Ovary (tissue), 9 donors: ENCODE measurements around the gene AKNA. TPM values are rescaled to one million over a fixed set of nuclear protein-coding genes. Genes with fewer than 3 reads are reported as not detected.

Experiments
- DNase-seq, 5 donors: peaks; one replicate each; pipeline ENCODE4 v3.0.0-alpha.2; 2019 to 2020
- H3K27ac ChIP-seq, 2 donors: fragments of 200-600 bp; one replicate each; pipeline versions ENCODE4 v1.5.1 to v1.8.0; 2019 to 2022
- H3K27me3 ChIP-seq: fragments of 200-600 bp; one replicate; pipeline ENCODE4 v1.8.0; 2022
- H3K36me3 ChIP-seq: fragments of 200-600 bp; sonication (generic); one replicate; pipeline ENCODE4 v1.5.1; 2019
- H3K4me1 ChIP-seq: one replicate; pipeline ENCODE4 v1.8.1; 2013; ENCODE audit warnings: mild to moderate bottlenecking, moderate library complexity; ENCODE audit not compliant: insufficient read depth
- H3K4me3 ChIP-seq: fragments of 200-600 bp; sonication (generic); one replicate; pipeline ENCODE4 v1.5.1; 2017
- H3K9me3 ChIP-seq, 2 donors: fragments of 200-600 bp in 1 of 2; sonication (generic) in 1 of 2; one replicate each; pipeline versions ENCODE4 v1.5.1 to v1.8.1; 2013 to 2019; ENCODE audit warnings: mild to moderate bottlenecking in 1 of 2, moderate library complexity in 1 of 2
- EP300 ChIP-seq: sonication (generic); formaldehyde crosslinking; IDR thresholded peaks from one replicate; pipeline ENCODE4 v1.6.1; 2017; ENCODE audit warnings: antibody characterized with exemption
- POLR2A ChIP-seq: fragments of 450-650 bp; IDR thresholded peaks from one replicate; pipeline ENCODE4 v1.6.1; 2017; ENCODE audit warnings: antibody characterized with exemption, mild to moderate bottlenecking, moderate library complexity
- WGBS, 3 donors: extraction: QIAGEN DNeasy Blood & Tissue Kit in 1 of 3; methylation state at CpG; one replicate each; pipeline versions ENCODE4 v1.1.5 to v1.1.7; 2013 to 2017; 5-methylcytosine and 5-hydroxymethylcytosine counted together
- intact Hi-C, 4 donors: fragments of 100-400 bp; cut with DNase I; formaldehyde crosslinking; loops; one replicate each; pipeline versions ENCODE4 v1.11.0 to v1.15.1; 2022 to 2023
- polyA plus RNA-seq, 2 donors: library from polyadenylated mRNA; stranded (reverse); fragments of 200-250 nt in 1 of 2; fragments of 350-450 nt in 1 of 2; fragmentation: Illumina TruSeq in 1 of 2; extraction: RNeasy Lipid Tissue Mini Kit (QIAGEN cat#74804) in 1 of 2; gene quantifications; one replicate each; pipeline ENCODE4 v1.2.3, GENCODE V29; 2013 to 2014
- total RNA-seq, 7 donors: library from RNA; depleted of rRNA in 2 of 7; stranded (reverse); fragments of >200 nt in 2 of 7; fragmentation: NEBNext Ultra II Directional in 3 of 7; extraction: Animal tissue kit (Norgen Biotek cat#: 25700) in 3 of 7; gene quantifications; one replicate each; pipeline versions ENCODE4 v1.1.0 to v1.2.4, GENCODE V29; 2016 to 2023
- TF ChIP-seq, protein P1 (sequence below), 3 donors: fragments of 450-650 bp in 2 of 3; fragments of 200-600 bp in 1 of 3; IDR thresholded peaks; one replicate each; pipeline versions ENCODE4 v1.5.1 to v1.8.0; 2016 to 2022; ENCODE audit warnings: antibody characterized with exemption in 3 of 3, mild to moderate bottlenecking in 1 of 3
- donor health status: DM: no; HTN: no; CAD: no; lungs with moderate emphysema.
- donor health status: DM: no; HTN: no; CAD: no.
- donor health status: Bipolar disorder and iron deficiency.
- donor health status: DM: yes; HTN: yes; CAD: no.
- donor health status: DM: no; HTN: no; CAD: no.
- donor health status: DM: yes; HTN: yes; CAD: no.

Gene AKNA
- total and polyA plus RNA-seq, 9 donors, result 12.9 to 123 (median 36.4) TPM

DNA sequence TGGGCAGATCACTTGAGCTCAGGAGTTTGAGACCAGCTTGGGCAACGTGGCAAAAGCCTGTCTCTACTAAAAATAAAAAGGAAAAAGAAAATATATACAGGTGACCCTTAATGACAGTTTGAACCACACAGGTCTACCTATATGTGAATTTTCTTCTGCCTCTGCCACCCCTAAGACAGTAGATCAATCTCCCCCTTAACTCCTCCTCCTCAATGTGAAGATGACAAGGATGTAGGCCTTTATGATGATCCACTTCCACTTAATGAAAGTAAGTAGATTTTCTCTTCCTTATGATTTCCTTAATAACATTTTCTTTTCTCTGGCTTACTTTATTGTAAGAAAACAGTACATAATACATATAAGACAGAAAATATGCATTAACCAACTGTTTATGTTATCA is 3.4 kb downstream of the AKNA start:
- no peaks in the 10 kb centered on the region for H3K9me3 ChIP-seq
- no peak for DNase-seq
- WGBS, 3 donors, result 36 to 54% (median 51%) methylated on average over 1 of the region's 1 CpG
- H3K27me3 ChIP-seq, result no peaks in the 10 kb centered on the region
- no peaks in the 10 kb centered on the region for H3K36me3 ChIP-seq
- H3K4me1 ChIP-seq, result peaks cover 25% of the 10 kb centered on the region
- H3K4me3 ChIP-seq, result no peak overlapping the region
- TF ChIP-seq, protein P1, sequence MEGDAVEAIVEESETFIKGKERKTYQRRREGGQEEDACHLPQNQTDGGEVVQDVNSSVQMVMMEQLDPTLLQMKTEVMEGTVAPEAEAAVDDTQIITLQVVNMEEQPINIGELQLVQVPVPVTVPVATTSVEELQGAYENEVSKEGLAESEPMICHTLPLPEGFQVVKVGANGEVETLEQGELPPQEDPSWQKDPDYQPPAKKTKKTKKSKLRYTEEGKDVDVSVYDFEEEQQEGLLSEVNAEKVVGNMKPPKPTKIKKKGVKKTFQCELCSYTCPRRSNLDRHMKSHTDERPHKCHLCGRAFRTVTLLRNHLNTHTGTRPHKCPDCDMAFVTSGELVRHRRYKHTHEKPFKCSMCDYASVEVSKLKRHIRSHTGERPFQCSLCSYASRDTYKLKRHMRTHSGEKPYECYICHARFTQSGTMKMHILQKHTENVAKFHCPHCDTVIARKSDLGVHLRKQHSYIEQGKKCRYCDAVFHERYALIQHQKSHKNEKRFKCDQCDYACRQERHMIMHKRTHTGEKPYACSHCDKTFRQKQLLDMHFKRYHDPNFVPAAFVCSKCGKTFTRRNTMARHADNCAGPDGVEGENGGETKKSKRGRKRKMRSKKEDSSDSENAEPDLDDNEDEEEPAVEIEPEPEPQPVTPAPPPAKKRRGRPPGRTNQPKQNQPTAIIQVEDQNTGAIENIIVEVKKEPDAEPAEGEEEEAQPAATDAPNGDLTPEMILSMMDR (IDR thresholded peaks at IDR 0.05), result no peak
- TF ChIP-seq POLR2A, result no peak
- TF ChIP-seq EP300, result no peak
- H3K27ac ChIP-seq, result peak overlapping the region in 1 of 2 donors; percentile 88
- intact Hi-C loops, result loop anchor here in 1 of 4 donors (10.0 kb wide), 1 partner anchor 150 kb away; no protein-coding TSS in a partner anchor

DNA sequence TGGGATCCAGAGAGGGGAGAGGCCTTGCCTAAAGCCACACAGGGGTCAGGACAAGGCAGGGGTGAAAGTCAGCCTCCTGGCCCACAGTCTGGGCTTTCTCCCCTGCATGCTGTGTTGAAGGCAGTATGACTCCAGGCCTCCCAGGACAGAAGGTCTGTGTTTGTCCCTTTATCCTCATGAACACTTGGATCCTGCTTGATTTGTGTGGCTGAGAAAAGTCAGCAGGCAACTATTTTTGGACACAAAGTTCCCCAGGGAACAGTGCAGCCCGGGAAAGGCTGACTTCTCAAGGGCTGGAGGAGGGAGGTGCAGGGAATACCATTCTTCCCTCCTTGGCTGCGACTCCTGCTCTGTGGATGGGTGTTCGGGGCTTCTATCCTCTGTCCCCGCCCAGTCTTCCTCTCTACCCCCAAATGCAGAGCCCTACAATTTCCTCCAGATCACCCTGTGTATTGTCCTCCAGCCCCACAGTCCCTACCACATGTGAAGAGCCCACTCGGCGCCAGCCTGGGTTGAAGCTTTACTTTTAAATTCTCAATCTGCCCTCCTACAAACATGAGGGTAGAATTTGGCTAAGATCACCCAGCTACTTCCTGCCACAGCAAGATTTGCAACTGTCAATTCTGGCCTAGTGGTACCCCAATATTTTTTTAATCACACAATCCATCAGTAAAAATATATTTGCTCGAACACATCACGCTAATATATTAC is 4.1 kb downstream of the AKNA start:
- H3K36me3 ChIP-seq, result no peaks in the 10 kb centered on the region
- TF ChIP-seq, protein P1 (IDR thresholded peaks at IDR 0.05), result no peak
- no peak for TF ChIP-seq EP300
- TF ChIP-seq POLR2A, result no peak
- H3K4me1 ChIP-seq, result peaks cover 20% of the 10 kb centered on the region
- WGBS, 3 donors, result 43 to 46% (median 43%) methylated on average over 8 of the region's 8 CpGs
- H3K9me3 ChIP-seq, result no peaks in the 10 kb centered on the region
- peak in 3 of 5 donors; percentile 31 to 59 (median 53) for DNase-seq
- no peaks in the 10 kb centered on the region for H3K27me3 ChIP-seq
- intact Hi-C loops, result loop anchor here in 1 of 4 donors (10.0 kb wide), 1 partner anchor 149 kb away; no protein-coding TSS in a partner anchor
- peak overlapping the region; percentile 16 to 53 for H3K27ac ChIP-seq
- no peak overlapping the region for H3K4me3 ChIP-seq

DNA sequence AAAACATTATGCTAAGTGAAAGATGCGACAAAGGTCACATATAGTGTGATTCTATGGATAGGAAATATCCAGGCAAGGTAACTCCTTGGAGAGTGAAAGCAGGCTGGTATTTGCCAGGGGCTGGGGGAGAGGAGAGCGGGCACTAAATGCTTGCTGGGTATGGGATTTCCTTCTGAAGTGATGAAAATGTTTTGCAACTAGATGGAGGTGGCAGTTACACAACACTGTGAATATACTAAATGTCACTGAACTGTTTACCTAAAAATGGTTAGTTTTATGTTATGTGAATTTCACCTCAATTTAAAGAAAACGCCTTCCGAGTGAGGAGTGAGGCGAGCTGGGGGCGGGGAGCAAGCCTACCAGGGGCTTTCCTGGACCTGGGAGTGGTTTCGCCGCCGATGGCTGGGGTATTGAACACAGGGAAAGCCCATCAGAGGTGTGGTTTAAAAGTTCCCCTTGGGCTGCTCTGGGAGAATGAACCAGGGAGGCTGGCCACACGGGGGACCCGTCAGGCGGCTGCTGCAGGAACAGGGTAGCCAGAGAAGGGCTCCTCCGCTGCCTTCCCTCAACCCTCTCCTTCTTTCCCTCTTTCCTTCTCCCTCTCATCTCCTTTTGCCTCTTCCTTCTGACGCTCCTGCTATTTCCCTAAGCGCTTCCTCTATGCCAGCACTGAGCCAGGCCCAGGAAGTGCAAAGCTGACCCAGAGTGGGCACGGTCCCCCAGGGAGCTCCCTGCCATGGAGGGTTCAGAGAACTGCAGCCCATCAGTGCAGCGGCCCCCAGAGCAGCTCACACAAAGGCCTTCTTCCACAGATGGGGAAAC is 4.9 kb downstream of the AKNA start:
- no peak overlapping the region for H3K4me3 ChIP-seq
- peak in 3 of 5 donors; percentile 33 to 52 (median 36) for DNase-seq
- no peaks in the 10 kb centered on the region for H3K36me3 ChIP-seq
- H3K27ac ChIP-seq, result peak overlapping the region; percentile 16 to 53
- 56 to 61% (median 59%) methylated on average over 17 of the region's 17 CpGs for WGBS, 3 donors
- intact Hi-C loops, result loop anchor here in 1 of 4 donors (10.0 kb wide), 1 partner anchor 148 kb away; no protein-coding TSS in a partner anchor
- H3K4me1 ChIP-seq, result peaks cover 14% of the 10 kb centered on the region
- H3K9me3 ChIP-seq, result no peaks in the 10 kb centered on the region
- TF ChIP-seq EP300, result no peak
- TF ChIP-seq, protein P1 (IDR thresholded peaks at IDR 0.05), result no peak
- no peak for TF ChIP-seq POLR2A
- H3K27me3 ChIP-seq, result no peaks in the 10 kb centered on the region

DNA sequence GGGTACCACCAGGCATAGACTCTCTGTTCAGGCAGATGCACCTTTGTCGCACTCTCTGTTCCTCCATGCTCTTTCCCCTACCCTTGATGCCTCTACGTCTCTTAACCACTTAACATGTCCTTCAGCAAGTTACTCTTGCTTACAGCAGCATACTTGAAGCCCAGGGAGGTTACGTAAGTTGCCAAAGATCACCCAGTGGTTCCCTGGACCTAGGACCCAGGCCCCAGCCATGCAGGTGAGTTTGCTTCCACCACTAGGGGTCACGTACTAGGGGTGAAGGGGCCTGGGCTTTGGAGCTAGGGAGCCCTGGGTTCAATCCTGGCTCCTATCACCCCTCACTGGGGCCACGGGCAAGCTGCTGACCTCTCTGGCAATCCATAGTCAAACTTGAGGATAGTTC is 8.9 kb downstream of the AKNA start:
- peaks cover 6% of the 10 kb centered on the region for H3K4me1 ChIP-seq
- no peak for DNase-seq
- H3K9me3 ChIP-seq, result no peaks in the 10 kb centered on the region
- no peak overlapping the region for H3K4me3 ChIP-seq
- H3K27ac ChIP-seq, result no peak overlapping the region
- H3K36me3 ChIP-seq, result no peaks in the 10 kb centered on the region
- TF ChIP-seq EP300, result no peak
- TF ChIP-seq, protein P1 (IDR thresholded peaks at IDR 0.05), result no peak
- TF ChIP-seq POLR2A, result no peak
- intact Hi-C loops, result no loop called here
- WGBS, 3 donors, result 93 to 100% (median 95%) methylated on average over 5 of the region's 5 CpGs
- H3K27me3 ChIP-seq, result no peaks in the 10 kb centered on the region
